ENCODE measurements around the gene RPS6KB2.
A peak's percentile ranks its signal among the peaks of the same experiment; 100 is the strongest.

The RPS6KB2 gene

GRCh38 chr11:67392183-67392715, 36.0 kb upstream of the RPS6KB2 start:
- no peak for DNase-seq (ENCODE audit: low read depth)
- peak overlapping the region; percentile 80 for H3K4me3 ChIP-seq (ENCODE audit: low read depth, low read length)
- TF ChIP-seq, protein P1, sequence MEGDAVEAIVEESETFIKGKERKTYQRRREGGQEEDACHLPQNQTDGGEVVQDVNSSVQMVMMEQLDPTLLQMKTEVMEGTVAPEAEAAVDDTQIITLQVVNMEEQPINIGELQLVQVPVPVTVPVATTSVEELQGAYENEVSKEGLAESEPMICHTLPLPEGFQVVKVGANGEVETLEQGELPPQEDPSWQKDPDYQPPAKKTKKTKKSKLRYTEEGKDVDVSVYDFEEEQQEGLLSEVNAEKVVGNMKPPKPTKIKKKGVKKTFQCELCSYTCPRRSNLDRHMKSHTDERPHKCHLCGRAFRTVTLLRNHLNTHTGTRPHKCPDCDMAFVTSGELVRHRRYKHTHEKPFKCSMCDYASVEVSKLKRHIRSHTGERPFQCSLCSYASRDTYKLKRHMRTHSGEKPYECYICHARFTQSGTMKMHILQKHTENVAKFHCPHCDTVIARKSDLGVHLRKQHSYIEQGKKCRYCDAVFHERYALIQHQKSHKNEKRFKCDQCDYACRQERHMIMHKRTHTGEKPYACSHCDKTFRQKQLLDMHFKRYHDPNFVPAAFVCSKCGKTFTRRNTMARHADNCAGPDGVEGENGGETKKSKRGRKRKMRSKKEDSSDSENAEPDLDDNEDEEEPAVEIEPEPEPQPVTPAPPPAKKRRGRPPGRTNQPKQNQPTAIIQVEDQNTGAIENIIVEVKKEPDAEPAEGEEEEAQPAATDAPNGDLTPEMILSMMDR (IDR thresholded peaks at IDR 0.05; ENCODE audit: insufficient read depth, low read depth, low read length, missing control alignments): no peak

GRCh38 chr11:67393437-67393836, 34.9 kb upstream of the RPS6KB2 start:
- TF ChIP-seq, protein P1 (IDR thresholded peaks at IDR 0.05; ENCODE audit: insufficient read depth, low read depth, low read length, missing control alignments): no peak
- no peak overlapping the region for H3K4me3 ChIP-seq (ENCODE audit: low read depth, low read length)
- DNase-seq (ENCODE audit: low read depth): no peak

DNA sequence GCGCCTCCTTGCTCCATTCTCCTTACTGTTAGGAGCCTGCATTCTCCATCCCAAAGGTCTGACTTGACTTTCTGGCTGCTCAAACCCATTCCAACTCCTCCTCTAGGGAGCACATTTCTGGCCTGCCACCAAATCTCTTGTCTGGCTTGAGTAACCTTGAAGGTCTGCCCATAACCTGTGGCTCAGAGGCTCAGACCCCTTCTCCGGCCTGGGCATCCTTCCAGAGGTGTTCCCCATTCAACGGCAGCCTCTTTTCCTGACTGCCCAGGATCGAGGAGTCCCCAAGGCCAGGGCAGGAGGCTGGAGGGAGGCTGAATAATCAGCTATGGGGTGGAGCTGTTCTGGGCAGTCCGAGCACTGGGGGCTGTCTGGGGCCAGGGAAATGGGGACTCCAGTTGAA, 34.3 kb upstream of the RPS6KB2 start:
- H3K4me3 ChIP-seq (ENCODE audit: low read depth, low read length): no peak overlapping the region
- no peak for DNase-seq (ENCODE audit: low read depth)
- TF ChIP-seq, protein P1 (IDR thresholded peaks at IDR 0.05; ENCODE audit: insufficient read depth, low read depth, low read length, missing control alignments): no peak

GRCh38 chr11:67395555-67396258, 32.6 kb upstream of the RPS6KB2 start:
- TF ChIP-seq, protein P1 (IDR thresholded peaks at IDR 0.05; ENCODE audit: insufficient read depth, low read depth, low read length, missing control alignments): no peak
- H3K4me3 ChIP-seq (ENCODE audit: low read depth, low read length): no peak overlapping the region
- DNase-seq (ENCODE audit: low read depth): no peak

DNA sequence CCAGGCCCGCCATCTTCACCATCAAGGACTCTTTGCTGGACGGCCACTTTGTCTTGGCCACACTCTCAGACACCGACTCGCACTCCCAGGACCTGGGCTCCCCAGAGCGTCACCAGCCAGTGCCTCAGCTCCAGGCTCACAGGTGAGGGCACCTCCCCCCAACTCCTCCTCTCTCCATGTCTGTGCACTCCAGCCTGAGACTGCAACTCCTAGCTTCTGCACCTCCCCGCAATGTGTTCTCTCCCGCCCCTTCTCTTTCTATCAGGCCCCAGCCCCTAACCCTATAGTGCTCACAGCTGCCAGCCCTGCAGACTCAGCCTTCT, 32.1 kb upstream of the RPS6KB2 start:
- DNase-seq (ENCODE audit: low read depth): no peak

DNA sequence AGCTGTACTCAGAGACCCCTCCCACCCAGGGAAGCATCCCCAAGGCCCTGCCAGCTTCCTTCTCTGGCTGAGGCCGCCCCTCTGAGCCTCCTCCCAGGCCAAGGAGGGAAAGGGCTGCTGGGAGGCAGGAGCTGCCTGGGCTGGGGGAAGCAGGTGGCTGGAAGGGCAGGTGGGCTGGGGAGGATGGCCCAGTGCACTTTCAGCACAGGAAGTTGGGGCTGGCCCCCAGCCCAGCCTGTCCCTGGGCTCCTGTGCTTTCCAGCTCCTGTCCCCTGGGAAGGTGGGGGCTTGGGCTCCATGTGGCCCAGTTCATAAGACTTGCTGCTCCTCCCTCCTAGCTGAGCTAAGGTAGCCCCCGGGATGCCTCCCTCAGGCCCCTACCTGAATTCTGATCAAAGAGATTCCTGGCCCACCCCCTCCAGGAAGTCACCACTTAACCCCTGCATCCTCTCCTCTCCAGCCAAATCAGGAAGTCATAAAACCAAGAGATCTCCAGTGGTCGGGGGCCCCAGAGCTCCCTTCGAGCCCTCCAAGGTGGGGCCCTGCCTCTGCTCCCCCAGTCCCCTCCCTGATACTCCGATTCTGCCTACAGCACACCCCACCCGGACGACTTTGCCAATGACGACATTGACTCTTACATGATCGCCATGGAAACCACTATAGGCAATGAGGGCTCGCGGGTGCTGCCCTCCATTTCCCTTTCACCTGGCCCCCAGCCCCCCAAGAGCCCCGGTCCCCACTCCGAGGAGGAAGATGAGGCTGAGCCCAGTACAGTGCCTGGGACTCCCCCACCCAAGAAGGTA, 31.5 kb upstream of the RPS6KB2 start:
- no peak for DNase-seq (ENCODE audit: low read depth)
- H3K4me3 ChIP-seq (ENCODE audit: low read depth, low read length): no peak overlapping the region
- TF ChIP-seq, protein P1 (IDR thresholded peaks at IDR 0.05; ENCODE audit: insufficient read depth, low read depth, low read length, missing control alignments): no peak

More for the DNA sequence above, 32.1 kb upstream of the RPS6KB2 start:
- H3K4me3 ChIP-seq (ENCODE audit: low read depth, low read length): no peak overlapping the region
- TF ChIP-seq, protein P1 (IDR thresholded peaks at IDR 0.05; ENCODE audit: insufficient read depth, low read depth, low read length, missing control alignments): no peak

Data from GM12865 (cell line).